K562 (cell line): Measurements from ENCODE around the gene SPRYD3. TPM values are rescaled to one million over a fixed set of nuclear protein-coding genes. Genes with fewer than 3 reads are reported as not detected.

ENCODE experiments used
- ATAC-seq: fragments of 200-7000 bp; cut with Tn5 transposase; 3 replicates; pipeline ENCODE4 v1.9.1; 2020; ENCODE audit warnings: moderate library complexity
- BruUV-seq: library from RNA; stranded (reverse); fragments of 400-500 nt; replicated peaks from 2 replicates; lab custom pipeline; 2021; lab: Mats Ljungman, UMichigan
- CTCF ChIA-PET: fragments of 300-600 bp; formaldehyde crosslinking; extraction: SDS; loops from one replicate; lab custom pipeline; 2021; ENCODE audit warnings: low intra/inter-chr PET ratio; lab: Yijun Ruan, JAX
- POLR2A ChIA-PET: fragments of 300-600, 350-650 bp; sonication (Branson Sonifier 250); formaldehyde crosslinking; extraction: SDS; loops from one replicate; lab custom pipeline; 2021; ENCODE audit warnings: antibody characterized with exemption, inconsistent platforms; lab: Yijun Ruan, JAX
- DNase-seq, 4 experiments: peaks; one replicate each; pipeline versions ENCODE4 v3.0.0 to v3.0.0-alpha.2; 2011 to 2018; ENCODE audit warnings: low spot score in 3 of 4, mixed read lengths in 3 of 4; ENCODE audit errors: extremely low read depth in 1 of 4
- FAIRE-seq: peaks from 2 replicates; lab custom pipeline; 2011; peaks lifted over from hg19 to GRCh38; lab: Jason Lieb, UNC
- H2AFZ ChIP-seq: 2 replicates; pipeline ENCODE4 v1.6.0; 2011; ENCODE audit warnings: low read depth, low read length, control low read depth, inconsistent platforms
- H3K27ac ChIP-seq: fragments of 200-600 bp; 3 replicates; pipeline ENCODE4 v1.8.0; 2011; ENCODE audit warnings: low read depth, mild to moderate bottlenecking, control low read depth, inconsistent platforms, low read length, moderate library complexity, mixed read lengths; ENCODE audit errors: extremely low read depth
- H3K27me3 ChIP-seq, 2 experiments: fragments of 300-600 bp in 1 of 2; 2 replicates in 1 of 2; 3 replicates in 1 of 2; pipeline versions ENCODE4 v1.6.0 to v1.8.0; 2011; ENCODE audit warnings: inconsistent platforms in 2 of 2, low read length in 2 of 2, mild to moderate bottlenecking in 1 of 2, mixed read lengths in 1 of 2, moderate library complexity in 1 of 2; ENCODE audit not compliant: control insufficient read depth in 2 of 2, insufficient read depth in 2 of 2
- H3K36me3 ChIP-seq: fragments of 300-600 bp; 3 replicates; pipeline ENCODE4 v1.8.0; 2011; ENCODE audit warnings: mild to moderate bottlenecking, low read length, inconsistent platforms; ENCODE audit not compliant: control insufficient read depth, insufficient read depth
- H3K4me1 ChIP-seq, 2 experiments: fragments of 200-600 bp in 1 of 2; replicated peaks in 1 of 2; 2 replicates in 1 of 2; 3 replicates in 1 of 2; pipeline versions ENCODE4 v1.5.1 to v1.8.0; 2011; ENCODE audit warnings: inconsistent platforms in 2 of 2, low read length in 2 of 2, mild to moderate bottlenecking in 1 of 2, mixed read lengths in 1 of 2, moderate library complexity in 1 of 2; ENCODE audit not compliant: control insufficient read depth in 2 of 2, insufficient read depth in 2 of 2
- H3K4me2 ChIP-seq: 2 replicates; pipeline ENCODE4 v1.6.1; 2011; ENCODE audit warnings: low read length, control low read depth, inconsistent platforms, mixed read lengths; ENCODE audit not compliant: insufficient read depth
- H3K4me3 ChIP-seq: fragments of 200-600 bp; sonication (generic), shearing (Covaris generic); 2 replicates; pipeline ENCODE4 v1.5.1; 2016; ENCODE audit warnings: control low read depth, inconsistent platforms
- H3K79me2 ChIP-seq: fragments of 200-600 bp; 3 replicates; pipeline ENCODE4 v1.8.0; 2011; ENCODE audit warnings: low read length, inconsistent platforms; ENCODE audit not compliant: control insufficient read depth, insufficient read depth
- H3K9ac ChIP-seq, 2 experiments: 2 replicates each; pipeline versions ENCODE4 v1.6.0 to v1.6.1; 2011; ENCODE audit warnings: low read depth in 2 of 2, low read length in 2 of 2, control low read depth in 1 of 2, inconsistent platforms in 1 of 2, mild to moderate bottlenecking in 1 of 2, mixed read lengths in 1 of 2; ENCODE audit not compliant: insufficient read depth in 1 of 2
- H3K9me1 ChIP-seq: one replicate; pipeline ENCODE4 v1.6.0; 2011; ENCODE audit warnings: inconsistent platforms, mild to moderate bottlenecking, low read length, moderate library complexity; ENCODE audit not compliant: control insufficient read depth, insufficient read depth
- H3K9me3 ChIP-seq: replicated peaks from 2 replicates; pipeline ENCODE4 v1.5.1; 2011; ENCODE audit warnings: low read depth, low read length, inconsistent platforms; ENCODE audit not compliant: control insufficient read depth, insufficient read depth
- H4K20me1 ChIP-seq: replicated peaks from 2 replicates; pipeline ENCODE4 v1.6.1; 2011; ENCODE audit warnings: low read length, inconsistent platforms, mixed read lengths; ENCODE audit not compliant: control insufficient read depth, insufficient read depth
- ARID4B ChIP-seq: sonication (generic); formaldehyde crosslinking; IDR thresholded peaks from 2 replicates; pipeline ENCODE4 v1.8.0; 2022; ENCODE audit warnings: mild to moderate bottlenecking, missing genetic modification reagents
- C11orf30 ChIP-seq: fragments of 450-650 bp; IDR thresholded peaks from 2 replicates; pipeline ENCODE4 v1.6.1; 2016; ENCODE audit warnings: low read depth, mild to moderate bottlenecking
- ELK3 ChIP-seq: fragments of 450-650 bp; formaldehyde crosslinking; IDR thresholded peaks from 2 replicates; pipeline ENCODE4 v1.4.0; 2020; ENCODE audit warnings: mild to moderate bottlenecking
- ILF3 ChIP-seq: fragments of 450-650 bp; IDR thresholded peaks from 2 replicates; pipeline ENCODE4 v1.6.1; 2018; ENCODE audit warnings: antibody characterized with exemption, mild to moderate bottlenecking, moderate library complexity, borderline replicate concordance
- MCM2 ChIP-seq: fragments of 450-650 bp; IDR thresholded peaks from 2 replicates; pipeline ENCODE4 v1.6.1; 2017; ENCODE audit warnings: low read depth, mild to moderate bottlenecking
- NFE2L1 ChIP-seq: fragments of 450-650 bp; IDR thresholded peaks from 2 replicates; pipeline ENCODE4 v1.6.1; 2016; ENCODE audit warnings: missing genetic modification characterization, low read depth, mild to moderate bottlenecking, missing compliant biosample characterization, moderate library complexity, borderline replicate concordance
- SP2 ChIP-seq: IDR thresholded peaks from 2 replicates; pipeline ENCODE4 v1.6.1; 2011; ENCODE audit warnings: mild to moderate bottlenecking, low read depth, low read length, moderate library complexity; ENCODE audit not compliant: poor library complexity, severe bottlenecking; ENCODE audit errors: extremely low read depth
- ZNF282 ChIP-seq: sonication (generic); formaldehyde crosslinking; IDR thresholded peaks from 2 replicates; pipeline ENCODE4 v1.8.1; 2023; ENCODE audit warnings: missing genetic modification reagents
- ZNF445 ChIP-seq: fragments of 250-450 bp; sonication (Bioruptor Pico); IDR thresholded peaks from 2 replicates; pipeline ENCODE4 v1.4.0; 2020; ENCODE audit warnings: low read depth, mild to moderate bottlenecking, moderate library complexity
- ZNF655 ChIP-seq: fragments of 250-450 bp; sonication (Bioruptor Pico); IDR thresholded peaks from 2 replicates; pipeline ENCODE4 v1.5.0; 2021
- WGBS: fragments of 100-300 bp; shearing (Covaris generic); methylation state at CpG from one replicate; pipeline ENCODE4 v1.1.6; 2016; ENCODE audit warnings: low coverage, mixed read lengths; ENCODE audit not compliant: insufficient coverage; ENCODE audit errors: missing lambda C conversion rate; 5-methylcytosine and 5-hydroxymethylcytosine counted together
- in situ Hi-C: fragments of 300-500 bp; cut with MboI; formaldehyde crosslinking; loops from 4 replicates; pipeline ENCODE4 v1.15.0; 2018; ENCODE audit warnings: inconsistent platforms, mixed read lengths
- intact Hi-C: fragments of 100-400 bp; cut with micrococcal nuclease; formaldehyde crosslinking; loops from 2 replicates; pipeline ENCODE4 v1.14.2; 2022
- polyA plus RNA-seq, 8 experiments: library from polyadenylated mRNA; depleted of rRNA in 4 of 8; stranded (reverse) in 5 of 8; unstranded in 3 of 8; fragments of >200 nt; fragmentation: Nextera tagmentation in 2 of 8; fragmentation: Illumina TruSeq in 1 of 8; extraction: Ambion mirVana in 2 of 8; extraction: Trizol in 1 of 8; gene quantifications; 2 replicates each; pipeline versions ENCODE4 v1.2.1 to v1.2.3, GENCODE V29; 2011 to 2014; ENCODE audit warnings: inconsistent platforms in 1 of 8, missing spikeins in 1 of 8
- total RNA-seq, 7 experiments: library from RNA; depleted of rRNA in 6 of 7; stranded (reverse); fragments of >200 nt in 6 of 7; fragmentation: Illumina TruSeq in 2 of 7; extraction: Trizol in 2 of 7; gene quantifications; 2 replicates each; pipeline versions ENCODE4 v1.2.1 to v1.2.3, GENCODE V29; 2011 to 2021; ENCODE audit warnings: low replicate concordance in 1 of 7

The SPRYD3 gene
- total and polyA plus RNA-seq, 9 of the 15 experiments (the other 6 are each of a cell fraction or from before 2014, with no cell fraction given): 1.5 to 13.6 (median 7.6) TPM

GRCh38 chr12:53086361-53086760 lies 7.2 kb upstream of the SPRYD3 start:
- peak overlapping the region; percentile 37; the same call in 1 of the 2 replicates for H2AFZ ChIP-seq
- no peak for ATAC-seq
- H3K27ac ChIP-seq: no peak overlapping the region
- in situ Hi-C loops: no loop called here
- no TSS peak for BruUV-seq
- 43% methylated on average over 3 of the region's 3 CpGs for WGBS
- no peaks in the 10 kb centered on the region for H3K27me3 ChIP-seq
- no peaks in the 10 kb centered on the region for H3K36me3 ChIP-seq
- intact Hi-C loops: no loop called here
- H3K4me3 ChIP-seq: no peak overlapping the region
- no peaks in the 10 kb centered on the region for H3K79me2 ChIP-seq
- no peaks in the 10 kb centered on the region for H3K9me3 ChIP-seq
- TF ChIP-seq ZNF282 (no peak), ZNF655 (CRISPR knock-in tag) (no peak), MCM2 (no peak), NFE2L1 (tag) (no peak), ZNF445 (CRISPR knock-in tag) (no peak), C11orf30 (no peak), ELK3 (CRISPR knock-in tag) (no peak), SP2 (no peak), ARID4B (CRISPR knock-in tag) (no peak), ILF3 (no peak)
- H4K20me1 ChIP-seq: no peaks in the 10 kb centered on the region
- H3K4me2 ChIP-seq: no peak overlapping the region
- no peaks in the 10 kb centered on the region; a peak in 2 of 5 replicates for H3K4me1 ChIP-seq
- no peak overlapping the region for H3K9ac ChIP-seq
- DNase-seq: no peak
- ChIA-PET POLR2A (interaction anchor here (0.8 kb wide), 1 partner anchor 25 kb away, joined by 3 read pairs; no protein-coding TSS in a partner anchor), CTCF (no interaction called here)
- no peak for FAIRE-seq
- H3K9me1 ChIP-seq: no peaks in the 10 kb centered on the region
